DMS79 (cell line): Measurements from ENCODE around the gene GSTT2.

Experiments used
- DNase-seq: peaks from one replicate; lab custom pipeline; 2025; lab: John Stamatoyannopoulos, UW

The GSTT2 gene

DNA sequence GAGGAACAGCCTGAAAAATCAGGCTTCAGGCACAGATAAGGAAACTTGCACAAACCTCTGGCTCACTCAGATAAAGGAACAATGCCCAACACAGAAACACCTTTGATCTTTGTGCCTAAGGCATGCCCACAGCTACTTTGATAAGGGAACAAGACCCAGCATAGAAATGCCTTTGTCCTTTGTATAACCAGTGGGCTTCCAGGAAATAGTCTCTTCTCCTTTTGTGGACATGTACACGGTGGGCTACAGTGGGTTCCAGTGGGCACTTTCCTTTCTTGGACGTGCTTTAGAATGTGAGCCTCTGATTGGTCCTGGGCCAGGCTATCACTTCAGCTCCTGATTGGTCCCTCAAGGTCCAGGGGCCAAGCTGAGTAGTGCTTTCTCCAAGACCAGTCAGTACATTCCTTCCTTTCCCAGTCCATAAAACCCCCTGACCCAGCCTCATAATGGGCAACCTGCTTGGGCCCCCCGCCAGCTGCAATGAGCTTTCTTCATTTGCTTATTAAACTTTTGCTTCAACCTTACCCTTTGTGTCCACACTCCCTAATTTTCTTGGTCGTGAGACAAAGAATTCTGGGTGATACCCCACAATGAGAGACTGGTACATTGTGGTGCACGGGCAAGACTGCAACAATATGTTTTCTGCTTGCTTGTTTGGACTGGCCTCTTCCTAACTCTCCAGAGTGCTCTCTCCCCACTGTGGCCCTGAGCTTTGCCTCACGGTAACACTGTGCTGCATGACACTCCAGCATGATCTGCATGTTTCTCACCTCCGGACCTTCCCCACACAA lies 29.5 kb downstream of the GSTT2 start:
- no peak for DNase-seq

DNA sequence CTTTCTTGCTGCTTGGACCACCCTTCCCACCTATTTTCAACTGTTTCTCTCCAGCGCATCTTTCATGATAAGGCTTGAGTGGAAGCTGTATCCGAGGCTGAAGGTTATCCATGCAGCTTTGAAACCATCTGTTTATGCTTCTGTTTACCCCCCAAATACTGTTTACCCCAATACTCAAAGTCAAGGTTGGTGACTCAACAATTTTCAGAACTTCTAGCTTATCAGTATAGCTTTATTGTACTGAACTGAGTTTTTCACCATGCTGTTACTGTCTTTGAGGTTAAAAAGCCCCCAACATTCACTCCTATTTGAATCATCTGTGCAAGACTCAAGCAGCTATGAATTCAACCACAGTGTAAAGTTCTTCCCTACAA lies 30.1 kb downstream of the GSTT2 start:
- no peak for DNase-seq

DNA sequence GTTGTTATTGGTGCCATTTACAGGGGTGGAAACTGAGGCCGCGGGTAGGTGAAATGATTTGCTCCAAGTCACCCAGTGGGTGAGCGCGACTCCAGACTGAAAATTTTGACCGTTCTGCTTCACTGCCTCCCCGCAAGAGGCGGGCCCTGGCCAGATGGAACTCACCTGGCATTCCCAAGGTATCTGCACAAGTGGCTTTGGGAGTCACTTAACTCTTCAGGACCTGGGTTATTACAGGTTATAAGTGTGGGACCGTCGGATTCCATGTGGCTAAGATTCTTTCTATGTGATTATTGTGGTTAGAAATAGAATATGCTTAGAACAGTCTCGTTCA lies 31.8 kb downstream of the GSTT2 start:
- no peak for DNase-seq

DNA sequence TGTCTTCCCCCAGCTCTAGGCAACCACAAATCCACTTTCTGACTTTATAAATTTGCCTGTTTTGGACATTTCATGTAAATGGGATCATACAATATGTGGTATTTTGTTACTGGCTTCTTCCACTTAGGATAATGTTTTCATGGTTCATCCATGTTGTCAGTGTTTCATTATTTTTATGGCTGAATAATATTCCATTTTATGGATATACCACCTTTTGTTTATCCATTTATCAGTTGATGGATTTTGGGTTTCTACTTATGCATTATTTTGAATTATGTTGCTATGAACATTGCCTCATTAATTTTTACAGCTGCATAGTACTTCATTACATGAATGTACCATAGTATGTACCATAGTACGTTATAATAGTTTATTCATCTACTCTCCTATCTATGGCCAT lies 36.2 kb downstream of the GSTT2 start:
- no peak for DNase-seq

DNA sequence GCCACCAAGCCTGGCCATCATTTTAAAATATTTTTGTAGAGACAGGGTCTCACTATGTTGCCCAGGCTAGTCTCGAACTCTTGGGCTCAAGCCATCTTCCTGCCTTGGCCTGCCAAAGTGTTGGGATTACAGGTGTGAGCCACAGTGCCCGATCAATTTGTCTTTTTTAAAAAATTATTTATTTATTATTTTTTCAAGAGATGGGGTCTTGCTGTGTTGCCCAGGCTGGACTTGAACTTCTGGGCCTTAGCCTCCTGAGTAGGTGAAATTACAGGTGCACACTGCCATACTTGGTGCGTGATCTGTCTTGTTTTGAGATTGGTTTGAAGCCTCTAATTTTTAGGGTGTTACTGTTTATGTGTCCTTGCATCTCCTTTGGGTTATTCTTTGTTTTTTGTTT lies 41.4 kb downstream of the GSTT2 start:
- DNase-seq, result no peak

DNA sequence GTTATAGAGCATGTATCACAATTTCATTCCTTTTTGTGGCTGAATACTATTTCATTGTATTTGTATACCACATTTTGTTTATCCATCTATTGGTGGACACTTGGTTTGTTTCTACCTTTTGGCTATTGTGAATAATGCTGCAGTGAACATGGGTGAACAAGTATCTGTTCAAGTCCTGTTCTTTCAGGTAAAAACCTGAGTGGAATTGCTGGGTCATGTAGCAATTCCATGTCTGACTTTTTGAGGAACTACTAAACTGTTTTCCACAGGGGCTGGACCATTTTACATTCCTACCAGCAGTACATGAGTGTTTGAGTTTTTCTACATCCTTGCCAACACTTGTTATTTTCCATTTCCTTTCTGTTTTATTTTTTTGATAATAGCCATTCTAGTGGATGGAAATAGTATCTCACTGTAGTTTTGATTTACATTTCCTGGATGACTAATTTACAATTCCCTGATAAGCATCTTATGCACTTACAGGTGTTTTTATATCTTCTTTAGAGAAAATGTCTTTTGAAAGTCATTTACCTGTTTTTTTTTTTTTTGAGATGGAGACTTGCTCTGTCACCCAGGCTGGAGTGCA lies 43.4 kb downstream of the GSTT2 start:
- DNase-seq, result no peak

DNA sequence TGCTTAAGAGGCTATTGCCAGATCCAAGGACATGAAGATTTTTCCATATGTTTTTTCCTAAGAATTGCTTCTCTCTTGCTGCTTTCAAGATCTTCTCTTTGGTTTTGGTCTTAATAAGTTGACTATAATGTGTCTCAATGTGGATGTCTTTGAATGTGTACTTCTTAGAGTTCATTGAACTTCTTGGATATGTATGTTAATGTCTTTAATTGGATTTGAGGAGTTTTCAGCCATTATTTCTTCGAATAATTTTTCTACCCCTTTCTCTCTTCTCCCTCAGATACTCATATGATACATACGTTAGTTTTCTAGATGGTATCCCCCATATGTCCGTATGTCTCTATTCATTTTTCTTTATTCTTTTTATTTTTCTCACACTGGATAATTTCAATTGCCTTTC lies 44.4 kb downstream of the GSTT2 start:
- no peak for DNase-seq

DNA sequence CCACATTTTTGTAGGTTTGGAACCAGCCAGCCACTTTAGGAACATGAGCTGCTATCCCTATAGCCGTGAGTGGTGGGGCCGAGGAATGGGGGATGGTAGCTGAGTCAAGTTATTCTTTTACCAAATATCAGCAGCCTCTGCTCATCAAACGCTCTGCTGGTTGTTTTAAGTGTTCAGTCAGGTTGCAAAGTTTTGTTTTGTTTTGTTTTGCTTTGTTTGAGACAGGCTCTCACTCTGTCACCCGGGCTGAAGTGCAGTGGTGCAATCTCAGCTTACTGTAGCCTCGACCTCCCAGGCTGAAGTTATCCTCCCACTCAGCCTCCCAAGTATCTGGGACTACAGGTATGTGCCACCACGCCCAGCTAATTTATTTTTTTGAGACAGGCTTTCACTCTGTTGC lies 45.5 kb downstream of the GSTT2 start:
- no peak for DNase-seq

DNA sequence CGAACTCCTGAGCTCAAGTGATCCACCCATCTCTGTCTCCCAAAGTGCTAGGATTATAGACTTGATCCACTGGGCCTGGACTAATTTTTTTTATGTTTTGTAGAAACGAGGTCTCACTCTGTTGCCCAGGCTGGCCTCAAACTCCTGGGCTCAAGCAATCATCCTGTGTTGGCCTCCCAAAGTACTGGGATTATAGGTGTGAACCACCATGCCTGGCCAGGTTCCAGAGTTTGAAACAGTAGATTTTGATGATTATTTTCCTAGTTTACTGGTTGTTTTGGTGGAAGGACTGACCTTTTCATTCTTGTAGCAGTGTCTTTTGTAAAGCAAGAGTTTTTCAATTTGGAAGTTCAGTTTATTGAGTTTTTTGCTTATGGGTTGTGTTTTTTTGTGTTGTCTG lies 46.1 kb downstream of the GSTT2 start:
- DNase-seq, result no peak

DNA sequence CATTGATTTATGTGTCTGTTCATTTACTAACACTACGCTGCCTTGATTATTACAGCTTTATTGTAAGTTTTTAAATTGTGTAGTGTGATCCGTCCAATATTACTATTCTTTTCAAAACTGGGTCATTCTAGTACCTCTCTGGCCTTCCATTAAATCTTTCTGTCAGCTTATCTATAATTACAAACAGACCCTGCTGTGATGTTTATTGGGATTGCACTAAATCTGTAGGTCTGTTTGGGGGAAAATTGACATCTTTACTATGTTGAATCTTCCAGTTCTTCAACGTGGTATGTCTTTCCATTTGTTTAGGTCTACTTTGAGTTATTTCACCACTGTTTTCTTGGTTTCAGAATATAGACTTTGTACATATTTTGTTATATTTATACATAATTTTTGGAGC lies 46.8 kb downstream of the GSTT2 start:
- DNase-seq, result no peak

DNA sequence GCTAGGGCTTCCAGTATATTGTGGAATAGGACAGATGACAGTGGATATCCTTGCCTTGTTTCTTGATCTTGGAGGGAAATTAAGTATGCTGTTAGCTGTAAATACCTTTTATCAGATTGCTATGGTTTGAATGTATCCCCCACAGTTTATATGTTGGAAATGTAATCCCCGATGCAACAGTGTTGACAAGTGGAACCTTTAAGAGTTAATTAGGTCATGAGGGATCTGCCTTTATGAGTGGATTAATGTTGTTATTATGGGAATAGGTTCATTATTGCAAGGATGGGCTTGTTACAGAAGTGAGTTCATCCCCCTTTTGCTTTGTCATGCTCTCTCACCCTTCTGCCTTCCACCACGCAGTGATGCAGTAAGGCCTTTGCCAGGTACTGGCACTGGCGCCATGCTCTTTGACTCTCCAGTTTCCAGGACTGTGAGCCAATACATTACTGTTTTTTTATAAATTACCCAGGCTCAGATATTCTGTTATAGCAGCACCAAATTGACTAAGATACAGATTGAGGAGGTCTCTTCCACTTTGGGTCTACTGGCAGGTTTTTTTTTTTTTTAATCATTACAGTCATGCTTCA lies 47.5 kb downstream of the GSTT2 start:
- no peak for DNase-seq

DNA sequence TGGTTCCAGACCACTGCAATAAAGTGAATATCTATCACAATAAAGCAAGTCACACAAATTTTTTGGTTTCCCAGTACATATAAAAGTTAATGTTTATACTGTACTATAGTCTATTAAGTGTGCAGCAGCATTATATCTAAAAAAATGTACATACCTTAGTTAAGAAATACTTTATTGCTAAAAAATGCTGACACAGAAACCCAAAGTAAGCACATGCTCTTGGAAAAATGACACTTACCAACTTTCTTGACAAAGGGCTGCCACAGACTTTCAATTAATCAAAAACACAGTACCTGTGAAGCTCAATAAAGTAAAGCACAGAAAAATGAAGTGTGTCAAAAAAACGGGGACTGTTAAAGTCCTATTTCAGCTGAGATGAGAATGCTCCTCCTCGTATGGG lies 48.1 kb downstream of the GSTT2 start:
- DNase-seq, result no peak

DNA sequence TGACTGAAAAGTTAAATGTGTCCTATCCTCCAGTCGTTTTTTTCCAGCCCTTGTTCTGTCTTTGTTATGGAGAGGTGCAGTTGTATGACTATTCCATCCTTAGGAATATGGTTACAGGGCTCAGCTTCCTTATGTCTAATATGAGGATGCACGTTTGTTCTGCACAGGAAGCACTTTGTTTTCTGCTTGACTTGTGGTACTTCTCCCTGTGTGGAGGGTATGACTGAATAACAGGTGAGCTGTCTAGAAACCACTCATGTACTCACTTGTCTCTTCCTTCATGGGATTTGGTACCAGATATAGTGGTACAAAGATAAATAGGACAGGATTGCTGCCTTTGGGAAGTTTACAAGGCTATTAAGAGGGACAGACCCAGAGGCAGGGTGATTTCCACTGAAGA lies 48.6 kb downstream of the GSTT2 start:
- no peak for DNase-seq

DNA sequence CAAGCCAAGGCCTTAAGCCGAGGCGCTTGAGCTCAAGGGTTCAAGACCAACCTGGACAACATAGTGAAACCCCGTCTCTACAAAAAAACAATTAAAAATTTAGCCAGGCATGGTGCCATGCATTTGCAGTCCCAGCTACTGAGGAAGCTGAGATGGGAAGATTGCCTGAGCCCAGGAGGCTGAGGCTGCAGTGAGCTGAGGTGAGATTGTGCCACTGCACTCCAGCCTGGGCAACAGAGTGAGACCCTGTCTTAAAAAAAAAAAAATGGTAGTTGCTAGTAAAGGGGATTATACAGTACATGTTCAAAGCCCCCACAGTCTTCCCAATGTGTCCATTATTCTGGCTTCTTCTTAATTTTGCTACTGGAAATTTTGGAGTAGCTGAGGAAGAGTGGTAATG lies 49.4 kb downstream of the GSTT2 start:
- no peak for DNase-seq

DNA sequence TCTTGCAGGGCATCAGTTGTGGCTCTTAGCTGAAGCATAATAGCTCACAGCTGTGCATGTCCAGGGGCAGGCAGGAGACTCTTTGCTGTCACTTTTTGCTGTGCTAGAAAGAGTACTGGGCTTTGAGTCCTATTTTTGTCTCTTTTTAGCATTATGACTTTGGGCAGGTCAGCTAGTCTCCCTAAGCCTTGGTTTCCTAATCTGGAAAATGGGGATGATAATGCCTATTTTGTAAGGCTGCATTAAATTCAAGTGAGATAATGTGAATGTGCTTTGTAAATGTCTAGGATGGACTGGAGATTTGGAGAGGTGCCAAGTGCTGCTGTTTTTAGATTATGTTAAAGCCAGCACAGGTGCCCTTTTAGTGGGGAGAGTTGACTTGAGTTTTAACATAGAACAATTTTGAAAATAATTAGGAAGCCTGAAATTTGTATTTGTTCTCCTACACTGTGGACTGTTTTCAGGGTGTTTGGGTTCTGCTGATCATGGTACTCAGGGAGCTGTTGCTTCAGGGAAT lies 50.3 kb downstream of the GSTT2 start:
- DNase-seq, result no peak
